Hepatocyte (in vitro differentiated cells): ENCODE results near the gene PPIH. TPM values are rescaled to one million over a fixed set of nuclear protein-coding genes. Genes with fewer than 3 reads are reported as not detected.

Source experiments
- DNase-seq: peaks from one replicate; pipeline ENCODE4 v3.0.0-alpha.2; 2016; ENCODE audit warnings: low spot score
- H2AFZ ChIP-seq: fragments of 200-600 bp; sonication (generic); 2 replicates; pipeline ENCODE4 v1.6.0; 2016; ENCODE audit warnings: antibody characterized with exemption, mild to moderate bottlenecking
- H3K27ac ChIP-seq: fragments of 200-600 bp; sonication (generic); 2 replicates; pipeline ENCODE4 v1.5.1; 2016; ENCODE audit warnings: mild to moderate bottlenecking
- H3K27me3 ChIP-seq: fragments of 200-600 bp; sonication (generic); 2 replicates; pipeline ENCODE4 v1.6.1; 2016
- H3K36me3 ChIP-seq: fragments of 200-600 bp; sonication (generic); replicated peaks from 2 replicates; pipeline ENCODE4 v1.5.1; 2016; ENCODE audit warnings: low read depth; ENCODE audit not compliant: insufficient read depth
- H3K4me1 ChIP-seq: fragments of 200-600 bp; sonication (generic); 2 replicates; pipeline ENCODE4 v1.5.1; 2016; ENCODE audit warnings: mild to moderate bottlenecking, moderate library complexity; ENCODE audit not compliant: insufficient read depth
- H3K4me2 ChIP-seq: fragments of 200-600 bp; sonication (generic); 2 replicates; pipeline ENCODE4 v1.6.0; 2016
- H3K4me3 ChIP-seq: fragments of 200-600 bp; sonication (generic); 2 replicates; pipeline ENCODE4 v1.5.1; 2016; ENCODE audit warnings: mild to moderate bottlenecking
- H3K79me2 ChIP-seq: fragments of 200-600 bp; sonication (generic); 2 replicates; pipeline ENCODE4 v1.6.0; 2017; ENCODE audit warnings: mild to moderate bottlenecking
- H3K9me2 ChIP-seq: fragments of 200-600 bp; sonication (generic); replicated peaks from 2 replicates; pipeline ENCODE4 v1.6.0; 2017; ENCODE audit warnings: mild to moderate bottlenecking; ENCODE audit not compliant: insufficient read depth
- H3K9me3 ChIP-seq: fragments of 200-600 bp; sonication (generic); 2 replicates; pipeline ENCODE4 v1.5.1; 2016; ENCODE audit warnings: low read depth, mild to moderate bottlenecking
- H4K20me1 ChIP-seq: fragments of 200-600 bp; sonication (generic); 2 replicates; pipeline ENCODE4 v1.6.0; 2016; ENCODE audit warnings: mild to moderate bottlenecking; ENCODE audit not compliant: insufficient read depth, poor library complexity, severe bottlenecking
- CTCF ChIP-seq: fragments of 200-600 bp; sonication (generic); IDR thresholded peaks from 2 replicates; pipeline ENCODE4 v1.5.1; 2016; ENCODE audit warnings: antibody characterized with exemption, mild to moderate bottlenecking; ENCODE audit not compliant: poor library complexity
- EZH2 ChIP-seq: fragments of 200-600 bp; sonication (generic); IDR thresholded peaks from 2 replicates; pipeline ENCODE4 v1.6.1; 2016; ENCODE audit warnings: antibody characterized with exemption, mild to moderate bottlenecking, borderline replicate concordance
- EZH2phosphoT487 ChIP-seq: fragments of 200-600 bp; sonication (generic); IDR thresholded peaks from one replicate; pipeline ENCODE4 v1.6.1; 2018; ENCODE audit warnings: antibody characterized with exemption, mild to moderate bottlenecking, low read depth, moderate library complexity; ENCODE audit not compliant: unreplicated experiment, severe bottlenecking
- WGBS: methylation state at CpG from one replicate; pipeline ENCODE4 v1.1.6; 2016; ENCODE audit warnings: low lambda C conversion rate; ENCODE audit errors: missing lambda C conversion rate; 5-methylcytosine and 5-hydroxymethylcytosine counted together
- polyA plus RNA-seq: library from polyadenylated mRNA; unstranded; fragments of >200 nt; fragmentation: Nextera tagmentation; extraction: Ambion mirVana; gene quantifications from 2 replicates; pipeline ENCODE4 v1.2.1, GENCODE V29; 2016
- total RNA-seq: library from RNA; depleted of rRNA; stranded (reverse); fragments of >200 nt; gene quantifications from 2 replicates; pipeline ENCODE4 v1.2.3, GENCODE V29; 2014

PPIH gene
- total and polyA plus RNA-seq, 2 experiments from 2014 or later: 26.1 to 35.6 TPM

GRCh38 chr1:42669936-42670335 lies 11.7 kb downstream of the PPIH start:
- H3K36me3 ChIP-seq: no peaks in the 10 kb centered on the region
- H3K27ac ChIP-seq: no peak overlapping the region
- H3K9me2 ChIP-seq: no peaks in the 10 kb centered on the region
- no peak overlapping the region for H3K4me2 ChIP-seq
- H3K79me2 ChIP-seq: no peaks in the 10 kb centered on the region
- H3K4me1 ChIP-seq: no peaks in the 10 kb centered on the region
- no peaks in the 10 kb centered on the region for H3K27me3 ChIP-seq
- 84% methylated on average over 3 of the region's 3 CpGs for WGBS
- DNase-seq: no peak
- H4K20me1 ChIP-seq: no peaks in the 10 kb centered on the region
- no peak overlapping the region for H2AFZ ChIP-seq
- H3K4me3 ChIP-seq: no peak overlapping the region
- H3K9me3 ChIP-seq: no peaks in the 10 kb centered on the region
- TF ChIP-seq EZH2 (no peak), CTCF (no peak), EZH2phosphoT487 (no peak)

- no peak for DNase-seq
- H3K9me2 ChIP-seq: no peaks in the 10 kb centered on the region
- H3K9me3 ChIP-seq: no peaks in the 10 kb centered on the region
Observed at GRCh38 chr1:42670425-42670824, 12.2 kb downstream of the PPIH start.

GRCh38 chr1:42674214-42674613 lies 16.0 kb downstream of the PPIH start:
- Histone ChIP-seq H3K27ac (no peak overlapping the region), H3K4me2 (no peak overlapping the region), H2AFZ (no peak overlapping the region), H3K4me3 (no peak overlapping the region), H4K20me1 (no peaks in the 10 kb centered on the region), H3K36me3 (no peaks in the 10 kb centered on the region), H3K9me2 (no peaks in the 10 kb centered on the region), H3K79me2 (no peaks in the 10 kb centered on the region), H3K27me3 (no peaks in the 10 kb centered on the region), H3K4me1 (no peaks in the 10 kb centered on the region), H3K9me3 (no peaks in the 10 kb centered on the region)
- TF ChIP-seq CTCF: no peak
- no peak for TF ChIP-seq EZH2
- no peak for TF ChIP-seq EZH2phosphoT487
- no peak for DNase-seq

More at GRCh38 chr1:42670425-42670824, 12.2 kb downstream of the PPIH start:
- Histone ChIP-seq H4K20me1 (no peaks in the 10 kb centered on the region), H3K27ac (no peak overlapping the region), H3K4me3 (no peak overlapping the region), H2AFZ (no peak overlapping the region), H3K36me3 (no peaks in the 10 kb centered on the region), H3K79me2 (no peaks in the 10 kb centered on the region), H3K27me3 (no peaks in the 10 kb centered on the region), H3K4me2 (no peak overlapping the region), H3K4me1 (no peaks in the 10 kb centered on the region)
- TF ChIP-seq EZH2phosphoT487 (no peak), EZH2 (no peak), CTCF (no peak)
- 98% methylated on average over 4 of the region's 4 CpGs for WGBS

GRCh38 chr1:42674682-42675081 lies 16.5 kb downstream of the PPIH start:
- WGBS: 96% methylated on average over 1 of the region's 1 CpG
- no peak overlapping the region for H3K27ac ChIP-seq

More at GRCh38 chr1:42674682-42675081, 16.5 kb downstream of the PPIH start:
- Histone ChIP-seq H3K4me1 (no peaks in the 10 kb centered on the region), H3K9me2 (no peaks in the 10 kb centered on the region), H3K4me3 (no peak overlapping the region), H3K27me3 (no peaks in the 10 kb centered on the region), H4K20me1 (no peaks in the 10 kb centered on the region), H3K79me2 (no peaks in the 10 kb centered on the region), H3K9me3 (no peaks in the 10 kb centered on the region), H2AFZ (no peak overlapping the region), H3K36me3 (no peaks in the 10 kb centered on the region), H3K4me2 (no peak overlapping the region)
- DNase-seq: no peak
- TF ChIP-seq EZH2phosphoT487: no peak
- no peak for TF ChIP-seq EZH2
- TF ChIP-seq CTCF: no peak
